Gastrocnemius medialis (tissue), 4 donors: Measurements from ENCODE around the gene ZBTB47. TPM values are rescaled to one million over a fixed set of nuclear protein-coding genes. Genes with fewer than 3 reads are reported as not detected.

ENCODE experiments used
- ATAC-seq, 2 donors: fragments of 150-250 bp; one replicate each; pipeline ENCODE4 v1.9.1; 2016
- DNase-seq, 2 donors: peaks; one replicate each; pipeline ENCODE4 v3.0.0-alpha.2; 2019
- H3K27ac ChIP-seq, 4 donors: fragments of 200-600 bp; sonication (generic); 1 replicate in 1 of 4; 2 replicates in 3 of 4; pipeline ENCODE4 v1.5.1; 2016 to 2018; ENCODE audit warnings: mild to moderate bottlenecking in 2 of 4, moderate library complexity in 1 of 4
- H3K27me3 ChIP-seq, 3 donors: fragments of 200-600 bp; sonication (generic) in 2 of 3; 1 replicate in 1 of 3; 2 replicates in 2 of 3; pipeline versions ENCODE4 v1.5.1 to v1.6.0; 2016 to 2019; ENCODE audit warnings: mild to moderate bottlenecking in 1 of 3, moderate library complexity in 1 of 3
- H3K36me3 ChIP-seq, 2 donors: fragments of 200-600 bp; sonication (generic) in 1 of 2; one replicate each; pipeline ENCODE4 v1.5.1; 2017 to 2018
- H3K4me1 ChIP-seq, 2 donors: fragments of 200-600 bp; sonication (generic) in 1 of 2; one replicate each; pipeline ENCODE4 v1.5.1; 2016 to 2017; ENCODE audit warnings: mild to moderate bottlenecking in 2 of 2
- H3K4me3 ChIP-seq, 4 donors: fragments of 200-600 bp; sonication (generic) in 3 of 4; 1 replicate in 1 of 4; 2 replicates in 3 of 4; pipeline ENCODE4 v1.5.1; 2016 to 2019; ENCODE audit warnings: mild to moderate bottlenecking in 2 of 4
- H3K9me3 ChIP-seq, 3 donors: fragments of 200-600 bp; sonication (generic) in 2 of 3; 1 replicate in 1 of 3; 2 replicates in 2 of 3; pipeline ENCODE4 v1.5.1; 2016 to 2019
- POLR2A ChIP-seq, 2 donors: fragments of 450-650 bp; IDR thresholded peaks; one replicate each; pipeline ENCODE4 v1.6.1; 2017; ENCODE audit warnings: antibody characterized with exemption in 2 of 2, mild to moderate bottlenecking in 2 of 2, moderate library complexity in 2 of 2
- in situ Hi-C, 4 donors: fragments of 200-750 bp; cut with MboI; loops; one replicate each; pipeline versions ENCODE4 v1.15.0 to v1.8.0; 2017; ENCODE audit warnings: low sequenced_read_pairs in 4 of 4
- intact Hi-C: fragments of 100-400 bp; cut with DNase I; formaldehyde crosslinking; loops from one replicate; pipeline ENCODE4 v1.15.1; 2023; ENCODE audit warnings: low total_unique reads
- total RNA-seq, 4 donors: library from RNA; depleted of rRNA; stranded (reverse); fragments of >200 nt; gene quantifications; one replicate each; pipeline versions ENCODE4 v1.1.0 to v1.2.3, GENCODE V29; 2016
- TF ChIP-seq, protein P1 (sequence below), 5 experiments: fragments of 450-650 bp in 3 of 5; fragments of 200-600 bp in 2 of 5; sonication (generic) in 2 of 5; IDR thresholded peaks in 4 of 5; conservative IDR thresholded peaks in 1 of 5; 1 replicate in 4 of 5; 2 replicates in 1 of 5; pipeline ENCODE4 v1.5.1; 2016 to 2019; ENCODE audit warnings: antibody characterized with exemption in 5 of 5, mild to moderate bottlenecking in 3 of 5, moderate library complexity in 3 of 5

Gene ZBTB47
- total RNA-seq, 4 donors from 2014 or later, result 141 to 256 (median 167) TPM

DNA sequence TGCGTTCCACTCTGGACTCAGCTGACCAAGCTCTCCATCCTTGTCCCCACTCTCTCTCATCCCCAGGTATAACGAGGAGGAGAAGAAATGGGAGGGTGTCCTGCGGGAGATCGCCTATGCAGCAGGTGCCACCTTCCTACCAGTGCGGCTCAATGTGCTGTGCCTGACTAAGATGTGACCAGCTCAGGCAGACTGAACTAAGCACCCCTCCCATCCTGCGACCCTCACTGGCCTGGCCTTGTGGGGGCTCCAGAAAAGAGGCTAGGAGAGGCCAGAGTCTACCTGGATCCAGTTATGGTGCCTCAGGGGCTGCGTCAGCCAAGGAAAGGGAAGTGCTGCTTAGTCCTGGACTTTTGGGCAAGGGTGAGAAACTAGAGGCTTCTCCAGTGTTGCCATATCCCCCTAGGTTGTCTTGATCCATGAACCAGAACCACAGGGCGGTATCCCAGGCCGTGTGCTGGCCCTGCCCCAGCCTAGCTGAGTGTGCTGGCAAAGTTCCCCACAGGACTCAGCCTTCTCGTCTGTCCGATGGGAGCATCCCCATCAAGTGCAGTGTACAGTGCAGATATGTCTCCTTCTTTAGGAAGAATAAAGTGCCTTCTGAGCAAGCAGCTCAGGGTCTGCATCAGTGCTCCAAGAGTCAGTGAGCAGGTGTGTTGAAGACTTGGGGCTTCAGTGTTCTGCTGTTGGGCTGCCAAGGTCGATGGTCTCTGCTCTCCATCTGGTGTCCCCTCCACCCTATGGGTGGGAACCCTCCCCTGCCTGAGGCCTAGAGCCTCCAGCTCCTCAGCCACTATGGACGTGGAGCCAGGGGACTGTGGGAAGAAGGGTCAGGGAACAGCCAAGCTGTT lies 38.5 kb downstream of the ZBTB47 start:
- Histone ChIP-seq H3K4me3 (no peak overlapping the region), H3K27ac (peak overlapping the region; percentile 94 to 100 (median 99)), H3K9me3 (no peaks in the 10 kb centered on the region), H3K4me1 (peaks cover 16 to 26% of the 10 kb centered on the region in 2 donors), H3K36me3 (peaks cover 0 to 41% of the 10 kb centered on the region in 2 donors), H3K27me3 (no peaks in the 10 kb centered on the region)
- intact Hi-C loops (no loop called here), in situ Hi-C loops (no loop called here)
- no peak for DNase-seq
- ATAC-seq, result no peak
- TF ChIP-seq, protein P1, sequence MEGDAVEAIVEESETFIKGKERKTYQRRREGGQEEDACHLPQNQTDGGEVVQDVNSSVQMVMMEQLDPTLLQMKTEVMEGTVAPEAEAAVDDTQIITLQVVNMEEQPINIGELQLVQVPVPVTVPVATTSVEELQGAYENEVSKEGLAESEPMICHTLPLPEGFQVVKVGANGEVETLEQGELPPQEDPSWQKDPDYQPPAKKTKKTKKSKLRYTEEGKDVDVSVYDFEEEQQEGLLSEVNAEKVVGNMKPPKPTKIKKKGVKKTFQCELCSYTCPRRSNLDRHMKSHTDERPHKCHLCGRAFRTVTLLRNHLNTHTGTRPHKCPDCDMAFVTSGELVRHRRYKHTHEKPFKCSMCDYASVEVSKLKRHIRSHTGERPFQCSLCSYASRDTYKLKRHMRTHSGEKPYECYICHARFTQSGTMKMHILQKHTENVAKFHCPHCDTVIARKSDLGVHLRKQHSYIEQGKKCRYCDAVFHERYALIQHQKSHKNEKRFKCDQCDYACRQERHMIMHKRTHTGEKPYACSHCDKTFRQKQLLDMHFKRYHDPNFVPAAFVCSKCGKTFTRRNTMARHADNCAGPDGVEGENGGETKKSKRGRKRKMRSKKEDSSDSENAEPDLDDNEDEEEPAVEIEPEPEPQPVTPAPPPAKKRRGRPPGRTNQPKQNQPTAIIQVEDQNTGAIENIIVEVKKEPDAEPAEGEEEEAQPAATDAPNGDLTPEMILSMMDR (IDR thresholded peaks at IDR 0.05 in 4 of 5, conservative IDR thresholded peaks at IDR 0.05 in 1 of 5), result no peak
- TF ChIP-seq POLR2A (IDR thresholded peaks at IDR 0.05), result no peak

DNA sequence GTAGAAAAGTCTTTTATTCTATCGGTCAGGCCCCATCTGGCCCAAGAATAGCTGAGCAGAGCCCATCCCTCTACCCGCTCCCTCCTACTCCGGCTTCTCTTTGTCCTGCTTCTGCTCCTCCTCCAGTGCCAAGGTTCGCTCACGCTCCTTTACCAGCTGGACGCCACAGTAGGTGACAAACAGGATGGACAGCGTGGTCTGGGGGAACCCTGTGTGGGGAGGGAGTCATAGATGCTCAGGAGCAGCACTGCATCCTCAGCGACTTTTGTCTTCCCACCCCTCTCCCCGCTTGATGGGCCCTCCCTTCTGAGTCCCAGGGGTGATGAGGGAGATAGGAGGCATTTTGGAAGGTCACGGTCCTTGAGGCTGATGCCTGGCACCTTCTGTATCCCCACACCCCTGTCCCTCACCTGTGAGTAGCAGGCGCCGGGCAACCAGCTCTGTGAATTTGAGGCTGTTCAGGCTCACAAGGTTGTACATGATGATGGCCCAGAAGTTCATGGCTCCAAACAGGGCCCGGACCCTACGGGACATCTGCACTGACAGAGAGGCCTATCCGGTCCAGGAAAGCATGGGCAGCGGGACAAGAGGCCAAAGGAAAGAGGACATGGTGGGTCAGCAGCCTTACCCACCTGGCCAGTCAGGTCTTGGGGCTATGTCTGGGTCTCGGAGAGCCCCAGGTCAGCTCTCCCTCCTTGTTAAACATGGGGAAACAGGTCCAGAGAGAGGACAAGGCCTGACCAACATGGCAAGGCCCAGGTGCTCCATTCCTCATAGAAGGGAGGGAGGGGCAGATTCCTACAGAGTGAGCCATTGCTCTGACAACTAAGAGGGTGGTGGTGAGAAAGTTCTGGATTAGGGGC lies 39.4 kb downstream of the ZBTB47 start:
- in situ Hi-C loops (no loop called here), intact Hi-C loops (no loop called here)
- no peaks in the 10 kb centered on the region for H3K27me3 ChIP-seq
- DNase-seq (no peak), ATAC-seq (no peak)
- peaks cover 16 to 21% of the 10 kb centered on the region in 2 donors for H3K4me1 ChIP-seq
- H3K9me3 ChIP-seq, result no peaks in the 10 kb centered on the region
- H3K27ac ChIP-seq, result peak overlapping the region; percentile 94 to 100 (median 99)
- H3K4me3 ChIP-seq, result no peak overlapping the region
- H3K36me3 ChIP-seq, result peaks cover 0 to 37% of the 10 kb centered on the region in 2 donors
- no peak for TF ChIP-seq POLR2A (IDR thresholded peaks at IDR 0.05)
- TF ChIP-seq, protein P1 (IDR thresholded peaks at IDR 0.05 in 4 of 5, conservative IDR thresholded peaks at IDR 0.05 in 1 of 5), result no peak

DNA sequence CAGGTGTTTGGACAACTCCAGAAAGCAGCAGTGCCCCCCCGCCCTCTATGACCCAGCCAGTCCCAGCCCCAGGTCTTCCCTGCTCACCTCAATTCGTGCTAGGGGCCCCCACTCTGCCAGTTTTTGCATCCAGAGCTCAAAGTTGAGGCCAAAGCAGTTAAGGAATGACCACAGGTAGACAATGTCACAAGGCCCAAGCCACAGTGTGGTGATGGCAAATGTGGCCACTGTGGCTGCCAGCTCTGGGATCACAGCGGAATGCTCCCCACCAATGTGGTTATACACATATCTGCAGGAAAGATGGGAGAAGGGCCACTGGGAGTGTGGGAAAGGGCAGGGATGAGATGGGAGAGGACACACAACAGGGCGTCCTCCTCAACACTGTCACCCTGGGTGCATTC lies 40.0 kb downstream of the ZBTB47 start:
- H3K4me1 ChIP-seq, result peaks cover 20 to 23% of the 10 kb centered on the region in 2 donors
- in situ Hi-C loops (no loop called here), intact Hi-C loops (no loop called here)
- no peaks in the 10 kb centered on the region for H3K27me3 ChIP-seq
- TF ChIP-seq, protein P1 (IDR thresholded peaks at IDR 0.05 in 4 of 5, conservative IDR thresholded peaks at IDR 0.05 in 1 of 5), result no peak
- TF ChIP-seq POLR2A (IDR thresholded peaks at IDR 0.05), result no peak
- ATAC-seq (no peak), DNase-seq (no peak)
- peaks cover 0 to 34% of the 10 kb centered on the region in 2 donors for H3K36me3 ChIP-seq
- no peaks in the 10 kb centered on the region for H3K9me3 ChIP-seq
- no peak overlapping the region for H3K4me3 ChIP-seq
- H3K27ac ChIP-seq, result peak overlapping the region; percentile 94 to 100 (median 99)

DNA sequence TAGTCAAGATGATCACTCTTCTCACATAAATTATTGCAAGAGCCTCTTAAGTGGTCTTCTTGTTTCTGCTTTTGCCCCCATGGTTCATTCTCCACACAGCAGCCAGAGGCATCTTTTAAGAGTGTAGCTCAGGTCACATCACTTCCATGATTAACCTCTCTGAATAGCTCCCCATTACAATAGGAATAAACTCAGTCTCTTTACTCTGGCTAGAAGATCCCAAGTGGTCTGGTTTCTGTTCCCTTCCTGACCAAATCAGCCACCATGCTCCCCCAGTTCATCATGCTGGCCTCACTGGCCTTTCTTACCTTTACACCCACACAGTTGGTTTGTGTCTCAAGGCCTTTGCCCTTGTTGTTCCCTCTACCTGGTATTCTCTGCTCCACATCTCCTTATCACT lies 40.9 kb downstream of the ZBTB47 start:
- Histone ChIP-seq H3K27me3 (no peaks in the 10 kb centered on the region), H3K27ac (peak overlapping the region; percentile 94 to 100 (median 99)), H3K4me1 (peaks cover 20 to 24% of the 10 kb centered on the region in 2 donors), H3K4me3 (no peak overlapping the region), H3K9me3 (no peaks in the 10 kb centered on the region), H3K36me3 (peaks cover 0 to 29% of the 10 kb centered on the region in 2 donors)
- TF ChIP-seq, protein P1 (IDR thresholded peaks at IDR 0.05 in 4 of 5, conservative IDR thresholded peaks at IDR 0.05 in 1 of 5), result no peak
- no peak for TF ChIP-seq POLR2A (IDR thresholded peaks at IDR 0.05)
- intact Hi-C loops, result no loop called here
- DNase-seq (no peak), ATAC-seq (no peak)
- in situ Hi-C loops, result no loop called here
